GM20431 (cell line): ENCODE measurements around the gene LRRC14B.
"Not testable (repeated sequence)": the region's sequence is repeated elsewhere in the genome, so short reads cannot be mapped to it uniquely, and the experiment has no call there.

Source experiments
- in situ Hi-C: fragments of 300-500 bp; cut with MseI, MboI; formaldehyde crosslinking; loops from one replicate; pipeline ENCODE4 v1.15.0; 2020; ENCODE audit warnings: low sequenced_read_pairs; ENCODE audit not compliant: unreplicated experiment

The LRRC14B gene

DNA sequence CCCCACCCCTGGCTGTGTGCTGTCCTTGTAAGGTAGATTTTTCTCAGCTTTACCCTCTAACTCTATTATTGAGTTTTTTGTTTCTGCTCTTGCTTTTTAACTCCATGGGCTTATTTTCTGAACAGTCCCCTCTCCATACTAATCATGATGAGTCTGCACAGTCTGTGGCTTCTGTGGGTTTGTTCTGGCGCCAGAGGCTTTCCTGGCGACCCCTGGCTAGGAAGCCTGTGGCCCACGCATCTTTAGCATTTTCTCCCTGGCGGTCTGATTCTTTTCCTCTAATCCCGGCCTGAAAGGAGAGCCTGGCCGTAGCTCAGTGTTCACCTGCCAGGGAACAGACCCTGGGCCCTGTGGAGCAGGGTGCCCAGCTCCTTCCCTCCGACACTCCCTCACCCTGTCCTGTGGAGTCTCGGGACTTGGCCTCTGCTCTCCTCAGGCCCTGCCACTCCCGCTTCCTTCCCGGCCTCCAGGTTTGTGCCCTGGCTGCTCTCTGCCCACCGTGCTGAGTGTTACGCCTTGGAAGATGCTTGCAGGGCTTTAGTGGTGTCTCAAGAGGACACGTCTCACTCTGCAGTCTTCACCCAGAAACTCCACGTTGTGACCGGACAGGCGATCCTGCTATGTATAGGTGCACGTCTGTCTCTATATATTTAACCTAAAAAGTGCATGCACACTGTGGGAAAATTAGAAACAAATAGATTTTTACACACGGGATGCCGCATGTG, 31.7 kb upstream of the LRRC14B start:
- in situ Hi-C loops: no loop called here

DNA sequence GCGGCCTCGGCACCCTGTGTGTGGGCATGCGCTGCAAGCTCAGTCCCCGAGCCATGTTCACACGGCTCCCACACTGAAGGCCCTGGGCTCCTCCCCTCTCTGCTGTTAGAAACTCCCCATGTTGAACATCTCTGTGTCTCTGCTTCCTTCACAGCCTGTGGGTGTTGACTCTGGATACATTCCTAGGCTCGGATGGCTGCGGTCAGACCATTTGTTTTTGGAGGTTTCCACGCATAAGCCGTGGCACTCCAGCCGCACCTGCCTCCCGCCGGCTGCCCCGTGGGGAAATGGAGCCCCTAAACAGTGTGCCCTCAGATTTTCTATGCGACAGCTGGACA, 31.2 kb upstream of the LRRC14B start:
- in situ Hi-C loops: no loop called here

DNA sequence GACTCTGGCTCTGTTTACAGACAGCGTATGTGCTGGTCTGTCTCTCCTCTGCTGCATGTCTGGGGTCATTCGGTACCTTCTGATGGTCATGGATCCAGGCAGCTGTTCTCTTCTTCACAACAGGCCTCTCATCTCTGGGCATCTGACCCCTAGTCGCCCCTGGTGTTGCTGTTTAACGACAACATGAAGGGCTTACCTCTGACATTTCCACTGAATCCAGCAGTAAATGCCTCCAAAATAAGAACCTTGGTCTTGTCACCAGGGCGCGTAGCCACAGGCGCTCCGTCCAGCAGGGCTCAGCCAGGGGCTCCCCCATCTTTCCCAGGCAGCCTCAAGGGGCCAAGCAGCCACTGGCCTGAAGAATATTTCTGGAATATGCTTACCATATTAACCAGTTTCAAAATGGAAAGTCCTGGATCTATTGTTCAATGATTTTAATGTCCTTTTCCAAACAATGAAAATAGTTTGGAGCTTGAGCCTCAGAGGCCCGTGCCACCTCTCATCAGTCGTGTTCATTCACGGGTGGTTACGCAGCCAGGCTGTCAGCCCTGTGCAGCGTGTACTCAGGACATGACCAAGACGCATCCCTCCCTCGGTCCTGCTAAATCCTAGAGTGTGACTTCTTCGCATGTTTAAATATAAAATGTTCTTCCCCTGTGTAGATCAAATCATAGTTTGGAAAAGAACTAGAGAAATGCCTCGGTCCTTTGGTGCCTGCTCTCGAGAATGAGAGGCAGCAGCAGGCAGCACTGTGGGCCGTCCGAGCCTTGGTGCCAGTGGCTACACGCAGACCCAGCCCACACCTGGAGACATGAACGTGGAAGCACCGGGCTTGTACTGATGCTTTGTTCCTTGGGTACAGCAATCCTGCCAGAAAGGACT, 30.1 kb upstream of the LRRC14B start:
- in situ Hi-C loops: no loop called here

DNA sequence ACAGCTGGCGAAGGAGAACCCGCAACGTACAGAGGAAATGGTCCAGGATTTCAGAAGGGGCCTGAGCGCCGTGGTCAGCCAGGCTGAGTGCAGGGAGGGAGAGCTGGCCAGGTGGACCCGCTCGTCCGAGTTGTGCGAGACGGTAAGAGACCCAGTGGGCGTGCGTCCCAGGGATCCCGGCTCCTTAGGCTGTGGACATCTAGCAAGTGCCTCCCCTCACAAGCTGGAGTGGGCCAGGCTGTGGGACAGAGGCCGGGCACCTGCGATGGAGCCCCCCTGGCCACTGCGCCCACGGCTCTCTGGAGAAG, 29.5 kb upstream of the LRRC14B start:
- in situ Hi-C loops: no loop called here

DNA sequence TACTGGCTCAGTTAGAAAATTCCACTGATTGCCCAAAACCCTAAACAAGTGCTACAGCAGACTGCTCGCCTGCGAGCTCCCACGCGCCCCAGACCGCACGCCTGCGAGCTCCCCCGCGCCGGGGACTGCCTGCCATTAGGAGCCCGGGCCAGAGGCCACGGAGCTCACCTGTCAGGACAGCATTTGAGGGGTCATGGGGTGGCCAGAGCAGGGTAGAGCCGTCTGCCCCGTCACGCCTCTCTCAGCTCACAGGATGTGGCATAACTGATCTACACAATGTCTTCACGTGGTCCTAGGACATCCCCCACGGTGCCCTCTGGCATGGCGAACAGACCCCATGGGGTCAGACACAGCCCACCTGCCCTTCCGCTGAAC, 29.1 kb upstream of the LRRC14B start:
- in situ Hi-C loops: no loop called here

DNA sequence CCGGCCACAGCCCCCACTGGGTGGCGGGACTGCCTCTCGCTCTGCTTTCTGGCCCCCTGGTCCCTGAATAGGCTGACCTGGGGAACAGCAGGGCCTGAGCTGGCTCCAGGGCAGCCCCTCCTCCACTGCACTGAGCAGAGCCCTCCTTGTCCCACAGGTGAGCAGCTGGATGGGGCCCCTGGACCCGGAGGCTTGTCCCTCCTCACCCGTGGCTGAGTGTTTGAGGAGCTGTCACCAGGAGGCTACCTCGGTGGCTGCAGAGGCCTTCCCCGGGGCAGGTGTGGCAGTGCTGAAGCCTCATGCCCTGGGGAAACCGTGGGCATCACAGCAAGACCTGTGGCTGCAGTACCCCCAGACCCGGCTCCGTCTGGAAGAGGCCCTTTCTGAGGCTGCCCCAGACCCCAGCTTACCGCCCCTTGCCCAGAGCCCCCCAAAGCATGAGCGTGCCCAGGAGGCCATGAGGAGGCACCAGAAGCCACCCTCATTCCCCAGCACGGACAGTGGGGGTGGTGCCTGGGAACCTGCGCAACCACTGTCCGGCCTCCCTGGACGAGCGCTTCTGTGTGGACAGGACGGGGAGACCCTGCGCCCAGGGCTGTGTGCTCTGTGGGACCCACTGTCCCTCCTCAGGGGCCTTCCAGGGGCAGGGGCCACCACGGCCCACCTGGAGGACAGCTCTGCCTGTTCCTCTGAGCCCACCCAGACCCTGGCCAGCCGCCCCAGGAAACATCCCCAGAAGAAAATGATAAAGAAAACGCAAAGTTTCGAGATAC, 28.5 kb upstream of the LRRC14B start:
- in situ Hi-C loops: no loop called here

DNA sequence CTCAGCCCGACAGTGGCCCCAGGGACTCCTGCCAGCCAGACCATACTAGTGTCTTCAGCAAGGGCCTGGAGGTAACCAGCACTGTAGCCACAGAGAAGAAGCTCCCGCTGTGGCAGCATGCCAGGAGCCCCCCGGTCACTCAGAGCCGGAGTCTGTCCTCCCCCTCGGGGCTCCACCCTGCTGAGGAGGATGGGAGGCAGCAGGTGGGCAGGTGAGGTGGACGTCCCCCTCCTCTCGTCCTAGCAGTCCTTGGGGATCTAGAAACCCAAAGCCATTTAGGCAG, 28.0 kb upstream of the LRRC14B start:
- in situ Hi-C loops: no loop called here

DNA sequence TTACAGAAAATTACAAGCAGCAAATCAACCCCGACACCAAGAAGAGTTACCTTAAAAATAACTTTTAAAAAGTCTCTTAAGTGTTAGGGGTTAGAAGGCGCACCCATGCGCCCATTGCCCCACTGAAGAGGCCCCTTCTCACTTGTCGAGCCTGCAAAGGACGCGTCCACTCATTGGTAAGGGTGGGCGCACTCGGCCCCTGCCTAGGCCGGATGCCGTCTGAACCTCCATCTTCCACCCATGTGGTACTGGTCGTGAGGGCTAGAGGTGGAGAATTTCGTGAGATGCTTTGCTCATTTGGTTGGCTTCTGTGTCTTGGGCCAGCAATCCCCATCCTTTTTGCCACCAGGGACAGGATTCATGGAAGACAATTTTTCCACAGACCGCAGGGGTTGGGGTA, 27.5 kb upstream of the LRRC14B start:
- in situ Hi-C loops: no loop called here

DNA sequence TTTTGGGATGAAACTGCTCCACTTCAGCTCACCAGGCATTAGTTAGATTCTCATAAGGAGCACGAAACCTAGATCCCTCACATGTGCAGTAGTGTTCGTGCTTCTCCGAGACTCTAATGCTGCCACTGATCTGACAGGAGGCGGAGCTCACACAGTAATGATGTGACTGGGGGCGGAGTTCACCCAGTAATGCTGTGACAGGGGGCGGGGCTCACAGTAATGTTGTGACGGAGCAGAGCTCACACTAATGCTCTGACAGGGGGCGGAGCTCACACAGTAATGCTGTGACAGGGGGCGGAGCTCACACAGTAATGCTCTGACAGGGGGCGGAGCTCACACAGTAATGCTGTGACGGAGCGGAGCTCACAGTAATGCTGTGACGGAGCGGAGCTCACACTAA, 27.1 kb upstream of the LRRC14B start:
- in situ Hi-C loops: no loop called here

DNA sequence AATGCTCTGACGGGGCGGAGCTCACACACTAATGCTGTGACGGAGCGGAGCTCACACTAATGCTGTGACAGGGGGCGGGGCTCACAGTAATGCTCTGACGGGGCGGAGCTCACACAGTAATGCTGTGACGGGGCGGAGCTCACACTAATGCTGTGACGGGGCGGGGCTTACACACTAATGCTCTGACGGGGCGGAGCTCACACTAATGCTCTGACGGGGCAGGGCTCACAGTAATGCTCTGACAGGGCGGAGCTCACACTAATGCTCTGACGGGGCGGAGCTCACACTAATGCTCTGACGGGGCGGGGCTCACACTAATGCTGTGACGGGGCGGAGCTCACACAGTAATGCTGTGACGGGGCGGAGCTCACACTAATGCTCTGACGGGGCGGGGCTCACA, 26.5 kb upstream of the LRRC14B start:
- in situ Hi-C loops: not testable (repeated sequence)

DNA sequence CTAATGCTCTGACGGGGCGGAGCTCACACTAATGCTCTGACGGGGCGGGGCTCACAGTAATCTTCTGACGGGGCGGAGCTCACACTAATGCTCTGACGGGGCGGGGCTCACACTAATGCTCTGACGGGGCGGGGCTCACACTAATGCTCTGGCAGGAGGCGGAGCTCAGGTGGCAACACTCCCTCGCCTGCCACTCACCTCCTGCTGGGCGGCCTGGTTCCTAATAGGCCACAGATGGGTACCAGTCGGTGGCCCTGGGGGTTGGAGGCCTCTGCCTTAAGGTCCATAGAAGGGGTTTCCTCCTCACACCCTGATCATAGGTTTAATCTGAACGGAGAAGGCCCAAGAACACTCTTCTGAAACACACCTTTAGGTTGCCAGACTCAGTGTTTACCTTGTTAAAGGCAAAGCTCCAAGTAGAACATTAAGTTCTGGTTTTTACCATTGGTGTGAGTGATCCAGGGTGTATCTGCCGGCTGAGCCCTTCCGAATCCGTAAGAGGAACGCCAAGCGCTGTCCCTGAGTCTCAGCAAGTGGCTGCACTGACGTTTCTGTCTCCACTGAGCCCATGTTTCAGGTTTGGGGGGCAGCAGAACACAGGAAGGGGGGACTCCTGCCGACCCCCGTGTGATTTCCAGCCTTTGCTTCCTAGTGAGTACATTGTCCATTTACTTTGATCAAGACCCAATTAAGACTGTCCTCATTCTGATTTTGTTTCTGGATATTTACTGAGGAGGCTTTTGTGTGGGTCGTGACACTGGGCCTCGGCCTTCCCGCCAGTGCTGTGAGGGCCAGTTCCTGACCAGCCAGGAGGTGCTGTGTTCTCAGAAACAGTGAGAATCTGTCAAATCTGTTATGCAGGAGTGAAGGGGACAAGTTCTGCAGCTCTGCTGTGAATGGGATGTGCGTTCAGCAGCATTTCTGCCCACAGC, 24.6 kb upstream of the LRRC14B start:
- in situ Hi-C loops: no loop called here

DNA sequence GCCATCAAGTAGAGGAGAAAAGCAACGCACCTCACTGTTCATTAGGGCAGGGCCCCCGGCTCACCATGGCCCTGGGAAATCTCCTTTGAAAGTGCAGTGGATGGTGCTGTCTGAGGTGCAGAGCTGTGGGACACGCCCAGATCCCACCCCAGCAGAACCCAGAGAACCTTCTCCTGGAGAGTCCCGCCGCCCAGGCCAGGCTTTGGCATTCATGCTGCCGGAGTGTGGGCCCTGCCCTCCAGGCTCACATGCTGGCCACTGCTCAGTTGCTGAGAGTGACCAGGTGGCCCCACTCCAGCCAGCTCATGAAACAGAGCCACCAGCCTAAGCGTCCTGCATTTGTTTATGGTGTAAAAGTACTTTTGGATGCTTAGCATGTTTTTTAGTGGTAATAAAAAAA, 23.8 kb upstream of the LRRC14B start:
- in situ Hi-C loops: no loop called here

DNA sequence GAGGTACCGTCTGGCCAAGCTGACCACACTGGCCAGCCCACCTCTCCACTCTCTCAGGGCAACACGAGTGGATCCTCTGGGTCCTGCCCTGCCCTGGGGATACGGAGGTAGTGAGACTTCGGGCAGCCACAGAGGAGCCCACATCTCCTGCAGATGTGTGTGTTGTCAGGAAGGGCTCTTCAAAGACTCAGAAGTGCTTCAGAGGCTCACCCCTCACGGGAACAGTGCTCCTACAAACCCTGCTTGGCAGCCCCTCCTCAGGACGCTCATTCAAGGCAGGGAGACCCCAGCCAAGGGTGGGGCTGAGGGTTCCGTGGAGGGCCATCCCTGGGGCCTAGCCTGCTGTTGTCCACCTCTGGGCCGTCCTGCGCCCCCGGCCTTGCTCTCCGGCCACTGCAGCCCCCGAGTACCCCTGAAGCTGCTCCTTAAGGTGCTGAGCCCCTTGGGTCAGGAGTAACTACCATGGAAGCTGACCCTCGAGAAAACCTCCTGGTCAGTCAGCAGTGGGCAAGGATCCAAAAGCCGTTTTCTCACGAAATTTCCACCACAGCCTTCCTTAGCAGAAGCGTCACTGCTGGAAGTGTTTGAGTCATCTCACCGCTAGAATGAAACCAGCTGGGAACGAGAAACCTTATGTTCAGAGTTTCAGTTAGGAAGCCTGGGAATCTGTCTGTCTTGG, 23.2 kb upstream of the LRRC14B start:
- in situ Hi-C loops: no loop called here

DNA sequence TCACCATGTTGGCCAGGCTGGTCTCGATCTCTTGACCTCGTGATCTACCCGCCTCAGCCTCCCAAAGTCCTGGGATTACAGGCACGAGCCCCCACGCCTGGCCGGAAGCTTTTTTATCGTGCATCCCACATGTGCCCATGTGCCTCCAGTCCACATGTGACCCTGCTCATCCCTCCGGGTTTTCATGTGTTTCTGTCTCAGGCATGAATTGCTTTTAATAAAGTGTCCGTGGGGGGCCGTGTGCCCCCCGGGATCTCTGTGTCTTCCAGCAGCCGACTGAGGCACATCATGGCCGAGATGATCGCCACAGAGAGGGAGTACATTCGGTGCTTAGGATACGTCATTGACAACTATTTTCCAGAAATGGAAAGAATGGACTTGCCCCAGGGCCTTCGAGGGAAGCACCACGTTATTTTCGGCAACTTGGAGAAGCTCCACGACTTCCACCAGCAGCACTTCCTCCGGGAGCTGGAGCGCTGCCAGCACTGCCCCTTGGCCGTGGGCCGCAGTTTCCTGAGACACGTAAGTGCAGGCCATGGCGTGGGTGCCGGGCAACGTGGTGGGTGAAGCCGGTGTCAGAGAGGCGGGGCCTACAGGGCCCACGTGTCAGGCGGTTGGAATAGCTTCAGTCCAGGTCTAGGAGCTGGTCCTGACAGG, 22.1 kb upstream of the LRRC14B start:
- in situ Hi-C loops: no loop called here

DNA sequence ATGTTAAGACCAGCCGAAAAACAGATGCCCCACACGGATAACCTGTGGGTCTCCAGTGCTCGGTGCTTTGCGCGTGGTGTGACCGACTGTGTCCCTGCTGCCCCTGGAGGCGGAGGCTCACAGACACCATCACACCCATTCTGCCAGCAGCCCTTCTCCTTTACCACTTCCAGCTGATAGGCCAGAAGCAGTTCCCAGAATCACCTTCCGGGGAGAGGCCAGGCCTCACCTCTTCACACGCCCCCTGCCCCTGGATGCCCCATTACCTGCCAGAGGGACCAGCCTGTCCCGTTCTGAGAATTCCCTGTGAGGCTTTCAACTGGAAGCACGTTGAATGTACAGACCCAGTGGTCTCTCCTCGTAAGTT, 21.6 kb upstream of the LRRC14B start:
- in situ Hi-C loops: no loop called here

DNA sequence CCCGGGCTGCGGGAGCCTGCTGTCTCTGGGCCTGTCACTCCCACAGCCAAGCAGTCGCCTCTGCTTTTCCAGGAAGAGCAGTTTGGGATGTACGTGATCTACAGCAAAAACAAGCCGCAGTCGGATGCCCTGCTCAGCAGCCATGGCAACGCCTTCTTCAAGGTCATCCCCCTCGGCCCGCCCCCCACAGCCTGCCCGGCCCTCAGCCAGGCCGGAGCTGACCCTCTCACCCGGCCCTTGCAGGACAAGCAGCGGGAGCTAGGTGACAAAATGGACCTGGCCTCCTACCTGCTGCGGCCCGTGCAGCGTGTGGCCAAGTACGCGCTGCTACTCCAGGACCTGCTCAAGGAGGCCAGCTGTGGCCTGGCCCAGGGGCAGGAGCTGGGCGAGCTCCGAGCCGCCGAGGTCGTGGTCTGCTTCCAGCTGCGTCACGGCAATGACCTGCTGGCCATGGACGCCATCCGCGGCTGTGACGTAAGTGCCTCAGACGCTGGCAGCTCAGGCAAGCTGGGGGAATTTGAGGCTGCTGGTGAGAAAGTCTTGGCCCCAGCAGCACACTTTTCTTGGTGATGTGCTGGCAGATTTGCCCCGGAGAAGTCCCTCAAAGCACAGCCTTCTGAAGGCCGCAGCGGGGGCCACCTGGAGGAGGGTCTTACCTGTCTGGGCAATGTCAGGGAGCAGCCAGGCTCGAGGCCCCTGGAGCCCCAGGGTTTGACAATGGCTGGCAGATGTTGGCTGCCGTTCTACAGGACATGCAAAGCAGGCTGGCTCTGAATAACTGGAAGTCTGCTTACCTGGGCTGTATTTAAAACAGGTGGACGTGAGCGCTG, 20.1 kb upstream of the LRRC14B start:
- in situ Hi-C loops: no loop called here

DNA sequence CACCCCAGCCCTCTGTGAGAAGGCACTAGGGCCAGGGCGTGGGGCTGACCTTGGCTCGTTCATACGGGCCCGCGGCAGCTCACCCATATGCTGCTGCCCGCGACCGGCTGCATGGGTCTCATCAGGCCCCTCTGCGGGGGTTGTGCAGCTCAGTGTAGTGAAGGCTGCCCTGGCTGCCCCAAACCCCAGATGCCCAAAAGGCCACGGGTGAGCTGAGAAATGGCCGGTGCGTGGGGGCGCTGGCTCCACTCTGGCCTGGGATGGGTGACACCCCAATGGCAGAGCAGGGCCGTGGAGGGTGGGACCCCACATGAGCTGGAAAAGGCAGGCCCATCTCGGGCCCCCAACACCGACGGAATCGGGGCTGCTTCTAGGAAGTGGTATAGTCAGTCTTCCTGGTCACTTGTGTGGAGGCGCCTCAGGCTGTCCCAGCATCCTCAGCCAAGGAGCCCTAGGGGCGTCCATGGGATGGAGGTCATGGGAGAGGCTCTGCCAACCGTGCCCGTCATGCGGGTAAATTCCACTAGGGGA, 19.4 kb upstream of the LRRC14B start:
- in situ Hi-C loops: no loop called here

DNA sequence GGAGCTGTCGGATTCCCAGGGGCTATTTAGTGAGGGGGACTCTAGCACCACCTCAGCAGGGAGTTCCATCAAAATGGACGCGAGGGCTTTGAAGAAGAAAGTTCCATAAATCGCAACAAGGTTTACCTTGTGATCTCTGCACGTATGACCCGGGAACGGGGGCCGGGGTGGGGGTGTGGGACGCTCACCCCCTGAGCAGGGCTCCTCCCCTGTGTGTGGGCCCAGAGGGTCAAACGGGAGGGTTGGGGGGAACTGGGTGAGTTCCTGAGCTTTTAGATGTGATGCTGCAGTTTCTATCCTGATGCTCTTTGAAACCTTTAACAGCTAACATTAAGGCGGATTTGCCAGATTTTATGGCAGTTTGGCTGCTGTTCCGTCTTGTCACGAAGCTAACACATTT, 18.9 kb upstream of the LRRC14B start:
- in situ Hi-C loops: no loop called here
